CD8-positive, alpha-beta memory T cell (primary cell): ENCODE measurements around the gene TMEM98. TPM values are rescaled to one million over a fixed set of nuclear protein-coding genes. Genes with fewer than 3 reads are reported as not detected.
A peak's percentile ranks its signal among the peaks of the same experiment; 100 is the strongest.
"Not testable (repeated sequence)": the region's sequence is repeated elsewhere in the genome, so short reads cannot be mapped to it uniquely, and the experiment has no call there.

Source experiments
- CTCF ChIA-PET: fragments of 350-600 bp; sonication (Branson Sonifier 250); formaldehyde crosslinking; loops from one replicate; lab custom pipeline; 2021; ENCODE audit warnings: antibody characterized with exemption; lab: Charles Lee
- POLR2A ChIA-PET: fragments of 350-600 bp; sonication (Branson Sonifier 250); formaldehyde crosslinking; loops from one replicate; lab custom pipeline; 2021; ENCODE audit warnings: antibody characterized with exemption; lab: Charles Lee
- DNase-seq, 5 donors: peaks; one replicate each; pipeline versions ENCODE4 v3.0.0 to v3.0.0-alpha.2; 2020 to 2022; ENCODE audit warnings: mixed read lengths in 1 of 5
- H3K27ac ChIP-seq: one replicate; pipeline ENCODE4 v1.7.0; 2013; ENCODE audit warnings: low read depth, mild to moderate bottlenecking, low read length, moderate library complexity
- H3K27me3 ChIP-seq: 2 replicates; pipeline ENCODE4 v1.7.0; 2013; ENCODE audit warnings: low read length, mild to moderate bottlenecking; ENCODE audit not compliant: insufficient read depth, poor library complexity, severe bottlenecking
- H3K36me3 ChIP-seq: 2 replicates; pipeline ENCODE4 v1.7.0; 2013; ENCODE audit warnings: mild to moderate bottlenecking, low read length, moderate library complexity; ENCODE audit not compliant: insufficient read depth
- H3K4me1 ChIP-seq: 2 replicates; pipeline ENCODE4 v1.7.0; 2013; ENCODE audit warnings: mild to moderate bottlenecking, low read length, moderate library complexity; ENCODE audit not compliant: insufficient read depth
- H3K4me3 ChIP-seq: 2 replicates; pipeline ENCODE4 v1.7.0; 2013; ENCODE audit warnings: mild to moderate bottlenecking, low read length
- H3K9me3 ChIP-seq: 2 replicates; pipeline ENCODE4 v1.7.0; 2013; ENCODE audit warnings: mild to moderate bottlenecking, low read length
- H3K27ac Mint-ChIP-seq, 8 donors: one replicate each; pipeline ENCODE4 v1.8.0; 2020 to 2021; ENCODE audit warnings: mixed read lengths in 8 of 8, mild to moderate bottlenecking in 6 of 8, inconsistent platforms in 3 of 8, moderate library complexity in 3 of 8
- H3K27me3 Mint-ChIP-seq, 2 donors: one replicate each; pipeline ENCODE4 v1.8.0; 2020 to 2021; ENCODE audit warnings: mixed read lengths in 2 of 2, mild to moderate bottlenecking in 1 of 2, moderate library complexity in 1 of 2
- H3K36me3 Mint-ChIP-seq, 3 donors: one replicate each; pipeline ENCODE4 v1.8.0; 2020 to 2021; ENCODE audit warnings: mixed read lengths in 3 of 3, inconsistent platforms in 1 of 3, mild to moderate bottlenecking in 1 of 3
- H3K4me1 Mint-ChIP-seq, 3 donors: one replicate each; pipeline ENCODE4 v1.8.0; 2020 to 2021; ENCODE audit warnings: mixed read lengths in 3 of 3, inconsistent platforms in 1 of 3, mild to moderate bottlenecking in 1 of 3
- H3K4me3 Mint-ChIP-seq, 7 donors: one replicate each; pipeline ENCODE4 v1.8.0; 2020 to 2021; ENCODE audit warnings: mixed read lengths in 7 of 7, mild to moderate bottlenecking in 6 of 7, moderate library complexity in 4 of 7, inconsistent platforms in 2 of 7
- H3K9me3 Mint-ChIP-seq, 5 donors: one replicate each; pipeline ENCODE4 v1.8.0; 2020 to 2022; ENCODE audit warnings: mixed read lengths in 5 of 5, mild to moderate bottlenecking in 3 of 5, moderate library complexity in 2 of 5, inconsistent platforms in 1 of 5
- polyA plus RNA-seq: library from polyadenylated mRNA; unstranded; fragments of 300-500 nt; fragmentation: Illumina TruSeq; gene quantifications from one replicate; pipeline ENCODE4 v1.2.3, GENCODE V29; 2021
- total RNA-seq, 2 experiments: library from RNA; stranded (reverse); gene quantifications; one replicate each; pipeline ENCODE4 v1.2.3, GENCODE V29; 2021

Gene TMEM98
- total and polyA plus RNA-seq, 3 experiments from 2014 or later, result 0.22 to 0.26 TPM; not detected in 1

DNA sequence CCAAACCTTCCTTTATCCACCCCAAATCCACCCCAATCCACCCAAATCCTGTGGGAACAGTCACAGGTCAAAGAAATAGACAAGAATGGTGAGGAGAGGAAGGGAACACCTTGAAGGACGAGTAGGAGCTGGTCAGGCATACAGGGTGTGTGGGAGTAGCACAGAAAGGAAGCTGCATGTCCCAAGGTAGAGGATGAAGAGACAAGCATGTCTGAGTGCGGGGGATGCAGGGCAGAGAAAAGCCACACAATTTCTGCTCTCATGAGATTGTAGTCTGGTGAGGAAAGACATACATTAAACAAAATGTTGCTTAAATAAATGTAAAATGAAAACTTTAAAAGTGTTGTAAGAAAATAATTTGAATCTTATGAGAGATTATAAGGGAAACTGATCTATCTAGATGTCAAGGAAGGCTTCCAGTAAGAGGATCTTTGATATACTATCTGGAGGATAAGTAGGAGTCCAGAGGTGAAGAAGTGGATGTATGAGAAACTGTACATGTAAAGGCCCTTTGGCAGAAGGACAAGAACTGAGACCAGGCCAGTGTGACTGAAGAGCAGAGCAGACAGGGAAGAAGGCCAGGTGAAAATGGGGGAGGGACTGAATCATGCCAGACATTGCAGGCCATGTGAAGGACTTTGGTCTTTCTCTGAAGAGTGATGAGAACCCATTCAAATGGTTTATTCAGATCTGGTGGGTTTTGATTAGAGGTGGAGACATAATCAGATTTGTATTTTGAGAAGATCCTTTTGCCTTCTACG lies 18.6 kb downstream of the TMEM98 start:
- DNase-seq, result no peak
- Histone ChIP-seq H3K4me1 (no peaks in the 10 kb centered on the region), H3K36me3 (no peaks in the 10 kb centered on the region), H3K4me3 (no peak overlapping the region), H3K27ac (no peak overlapping the region), H3K27me3 (no peaks in the 10 kb centered on the region), H3K9me3 (no peaks in the 10 kb centered on the region)
- ChIA-PET CTCF (no interaction called here), POLR2A (no interaction called here)
- Mint-ChIP-seq H3K27me3 (peaks cover 5 to 17% of the 10 kb centered on the region in 2 donors), H3K4me1 (no peaks in the 10 kb centered on the region), H3K27ac (peak overlapping the region in 1 of 8 donors; percentile 46), H3K9me3 (no peaks in the 10 kb centered on the region), H3K4me3 (no peak overlapping the region), H3K36me3 (no peaks in the 10 kb centered on the region)

DNA sequence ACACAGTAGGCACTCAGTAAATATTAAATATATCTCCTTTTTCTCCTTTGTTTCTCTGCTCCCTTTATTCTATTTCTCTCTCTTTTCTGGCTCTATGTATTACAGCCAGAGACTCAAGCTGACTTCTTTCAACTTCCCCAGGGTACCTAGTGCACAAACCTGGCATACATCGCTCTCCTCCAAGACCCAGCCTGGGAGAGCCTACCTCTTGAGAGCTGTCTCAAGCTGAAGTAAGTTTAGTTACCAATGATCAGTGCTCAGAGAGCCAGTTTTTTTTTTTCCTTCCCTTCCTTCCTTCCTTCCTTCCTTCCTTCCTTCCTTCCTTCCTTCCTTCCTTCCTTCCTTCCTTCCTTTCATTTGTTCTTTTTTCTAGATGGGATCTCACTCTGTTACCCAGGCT lies 19.8 kb downstream of the TMEM98 start:
- Mint-ChIP-seq H3K4me3 (no peak overlapping the region), H3K27me3 (peaks cover 7 to 25% of the 10 kb centered on the region in 2 donors), H3K9me3 (no peaks in the 10 kb centered on the region), H3K36me3 (no peaks in the 10 kb centered on the region), H3K27ac (no peak overlapping the region), H3K4me1 (no peaks in the 10 kb centered on the region)
- H3K27ac ChIP-seq, result no peak overlapping the region
- H3K9me3 ChIP-seq, result no peaks in the 10 kb centered on the region
- ChIA-PET POLR2A (interaction anchor here (0.6 kb wide), 1 partner anchor 286 kb away, joined by 4 read pairs; no protein-coding TSS in a partner anchor), CTCF (interaction anchor here (0.8 kb wide), 1 partner anchor 11 kb away, joined by 4 read pairs; no protein-coding TSS in a partner anchor)
- H3K27me3 ChIP-seq, result no peaks in the 10 kb centered on the region
- no peak overlapping the region for H3K4me3 ChIP-seq
- H3K4me1 ChIP-seq, result no peaks in the 10 kb centered on the region
- H3K36me3 ChIP-seq, result no peaks in the 10 kb centered on the region
- DNase-seq, result no peak

DNA sequence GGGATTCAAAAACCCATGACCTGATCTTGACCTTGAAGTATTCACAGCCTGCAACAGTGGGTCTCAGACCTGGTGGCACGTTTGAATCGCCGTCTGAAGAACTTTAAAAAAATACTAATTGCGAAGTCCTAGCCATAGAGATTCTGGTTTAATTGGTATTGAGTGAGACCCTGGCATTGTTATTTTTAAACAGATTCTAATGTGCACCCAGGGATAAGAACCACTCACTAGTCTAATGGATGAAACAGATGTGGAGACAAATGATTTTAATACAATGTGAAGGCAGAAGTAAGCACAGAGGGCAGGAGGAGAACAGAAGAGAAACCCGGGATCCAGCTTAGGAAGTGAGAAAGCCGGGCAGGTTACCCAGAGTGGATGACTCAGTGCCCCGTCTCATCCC lies 21.2 kb downstream of the TMEM98 start:
- H3K4me1 ChIP-seq, result no peaks in the 10 kb centered on the region
- no peak overlapping the region for H3K4me3 ChIP-seq
- Mint-ChIP-seq H3K4me3 (no peak overlapping the region), H3K36me3 (no peaks in the 10 kb centered on the region), H3K4me1 (no peaks in the 10 kb centered on the region), H3K9me3 (no peaks in the 10 kb centered on the region), H3K27me3 (peaks cover 7 to 23% of the 10 kb centered on the region in 2 donors), H3K27ac (peak overlapping the region in 1 of 8 donors; percentile 31)
- H3K27ac ChIP-seq, result no peak overlapping the region
- POLR2A ChIA-PET, result no interaction called here
- no peak for DNase-seq
- CTCF ChIA-PET, result no interaction called here
- no peaks in the 10 kb centered on the region for H3K9me3 ChIP-seq
- no peaks in the 10 kb centered on the region for H3K36me3 ChIP-seq
- no peaks in the 10 kb centered on the region for H3K27me3 ChIP-seq

DNA sequence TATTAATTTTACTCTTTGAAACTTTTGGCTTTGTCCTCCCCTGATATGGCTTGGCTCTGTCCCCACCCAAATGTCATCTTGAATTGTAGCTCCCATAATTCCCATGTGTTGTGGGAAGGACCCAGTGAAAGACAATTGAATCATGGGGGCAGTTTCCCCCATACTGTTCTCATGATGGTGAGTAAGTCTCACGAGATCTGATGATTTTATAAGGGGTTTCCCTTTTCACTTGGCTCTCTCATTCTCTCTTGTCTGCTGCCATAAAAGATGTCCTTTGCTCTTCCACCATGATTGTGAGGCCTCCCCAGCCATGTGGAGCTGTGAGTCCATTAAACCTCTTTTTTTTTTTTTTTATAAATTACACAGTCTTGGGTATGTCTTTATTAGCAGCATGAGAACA lies 24.5 kb downstream of the TMEM98 start:
- H3K4me3 ChIP-seq, POLR2A ChIA-PET, H3K27me3 ChIP-seq, H3K4me1 ChIP-seq, H3K27ac Mint-ChIP-seq, H3K27ac ChIP-seq, H3K36me3 ChIP-seq, DNase-seq, H3K4me3 Mint-ChIP-seq, H3K9me3 ChIP-seq, H3K9me3 Mint-ChIP-seq, H3K4me1 Mint-ChIP-seq, H3K36me3 Mint-ChIP-seq: not testable (repeated sequence)
- CTCF ChIA-PET, result interaction anchor here (0.7 kb wide), 1 partner anchor 170 kb away, joined by 4 read pairs; no protein-coding TSS in a partner anchor
- peaks cover 8 to 39% of the 10 kb centered on the region in 2 donors for H3K27me3 Mint-ChIP-seq

DNA sequence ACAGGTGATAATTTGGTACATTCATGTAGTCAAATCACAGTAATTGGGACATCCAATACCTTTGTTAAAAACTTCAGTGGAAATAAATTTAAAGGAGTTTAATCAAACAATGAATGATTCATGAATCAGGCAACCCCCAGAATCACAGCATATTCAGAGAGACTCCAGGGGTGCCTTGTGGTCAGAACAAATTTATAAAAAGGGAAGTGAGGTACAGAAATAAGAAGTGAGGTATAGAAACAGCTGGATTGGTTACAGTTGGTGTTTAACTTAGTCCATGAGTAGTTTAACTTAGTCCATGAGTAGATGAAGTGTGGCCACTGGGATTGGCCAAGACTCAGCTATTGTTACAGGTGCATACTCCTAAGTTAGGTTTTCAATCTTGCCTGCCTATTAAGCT lies 25.1 kb downstream of the TMEM98 start:
- H3K27me3 ChIP-seq, result no peaks in the 10 kb centered on the region
- Mint-ChIP-seq H3K36me3 (peaks cover 0 to under 1% (median 0%) of the 10 kb centered on the region in 3 donors), H3K4me3 (no peak overlapping the region), H3K27ac (no peak overlapping the region), H3K27me3 (peaks cover 8 to 40% of the 10 kb centered on the region in 2 donors), H3K9me3 (no peaks in the 10 kb centered on the region), H3K4me1 (no peaks in the 10 kb centered on the region)
- POLR2A ChIA-PET, result no interaction called here
- H3K9me3 ChIP-seq, result no peaks in the 10 kb centered on the region
- no peaks in the 10 kb centered on the region for H3K36me3 ChIP-seq
- DNase-seq, result no peak
- no peak overlapping the region for H3K4me3 ChIP-seq
- H3K4me1 ChIP-seq, result no peaks in the 10 kb centered on the region
- CTCF ChIA-PET, result interaction anchor here (0.7 kb wide), 1 partner anchor 170 kb away, joined by 4 read pairs; no protein-coding TSS in a partner anchor
- H3K27ac ChIP-seq, result no peak overlapping the region

DNA sequence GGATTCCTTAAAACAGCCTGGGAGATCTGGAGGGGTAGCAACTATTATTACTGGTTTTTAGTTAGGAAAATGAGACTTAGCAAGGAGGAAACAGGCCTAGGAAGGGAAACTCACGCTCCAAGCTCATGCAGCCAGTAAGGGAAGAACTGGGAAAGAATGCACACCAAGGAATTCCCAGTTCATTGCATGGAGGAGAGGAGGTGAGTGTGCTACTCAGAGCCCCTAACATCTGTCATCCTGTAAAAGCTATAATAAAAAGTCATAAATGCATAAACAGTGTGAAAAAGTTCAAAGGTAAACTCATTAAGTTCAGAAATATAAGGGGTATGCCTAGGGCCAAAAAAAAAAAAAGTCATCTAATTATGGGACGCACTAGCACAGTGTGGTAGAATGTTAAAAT lies 25.9 kb downstream of the TMEM98 start:
- DNase-seq, result no peak

DNA sequence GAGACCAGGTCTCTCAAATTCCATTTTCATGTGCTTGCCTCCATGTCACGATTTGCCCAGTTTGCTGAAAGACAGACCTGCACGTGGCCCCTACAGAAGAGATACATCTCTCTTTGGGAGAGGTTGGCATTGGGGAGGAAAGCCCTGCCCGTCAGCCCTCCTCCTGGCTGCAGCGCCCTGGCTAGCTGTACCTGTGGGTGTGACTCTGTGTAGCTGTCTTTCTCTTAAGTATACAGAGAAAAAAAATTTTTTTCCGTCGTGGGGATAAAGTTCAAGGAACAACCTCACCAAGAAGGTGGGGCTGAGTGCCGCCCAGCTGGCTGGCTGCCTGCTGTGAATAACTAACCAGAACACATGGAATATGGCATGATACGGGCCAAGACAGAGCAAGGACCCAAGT lies 26.5 kb downstream of the TMEM98 start:
- POLR2A ChIA-PET, result no interaction called here
- no peaks in the 10 kb centered on the region for H3K4me1 ChIP-seq
- H3K36me3 Mint-ChIP-seq, result peaks cover 0 to 2% (median 0%) of the 10 kb centered on the region in 3 donors
- no peaks in the 10 kb centered on the region for H3K36me3 ChIP-seq
- H3K27me3 ChIP-seq, result no peaks in the 10 kb centered on the region
- H3K4me1 Mint-ChIP-seq, result no peaks in the 10 kb centered on the region
- no peaks in the 10 kb centered on the region for H3K9me3 ChIP-seq
- peak overlapping the region in 1 of 8 donors; percentile 16 for H3K27ac Mint-ChIP-seq
- CTCF ChIA-PET, result no interaction called here
- H3K27me3 Mint-ChIP-seq, result peaks cover 8 to 48% of the 10 kb centered on the region in 2 donors
- no peak for DNase-seq
- no peaks in the 10 kb centered on the region for H3K9me3 Mint-ChIP-seq
- no peak overlapping the region for H3K4me3 ChIP-seq
- no peak overlapping the region for H3K27ac ChIP-seq
- peak overlapping the region in 1 of 7 donors; percentile 52 for H3K4me3 Mint-ChIP-seq

More for the DNA sequence above, 25.9 kb downstream of the TMEM98 start:
- POLR2A ChIA-PET, result no interaction called here
- Histone ChIP-seq H3K27ac (no peak overlapping the region), H3K27me3 (no peaks in the 10 kb centered on the region), H3K9me3 (no peaks in the 10 kb centered on the region), H3K4me1 (no peaks in the 10 kb centered on the region), H3K36me3 (no peaks in the 10 kb centered on the region), H3K4me3 (no peak overlapping the region)
- Mint-ChIP-seq H3K4me3 (no peak overlapping the region), H3K27me3 (peaks cover 8 to 45% of the 10 kb centered on the region in 2 donors), H3K36me3 (peaks cover 0 to 2% (median 0%) of the 10 kb centered on the region in 3 donors), H3K4me1 (no peaks in the 10 kb centered on the region), H3K27ac (no peak overlapping the region), H3K9me3 (no peaks in the 10 kb centered on the region)
- CTCF ChIA-PET, result no interaction called here

DNA sequence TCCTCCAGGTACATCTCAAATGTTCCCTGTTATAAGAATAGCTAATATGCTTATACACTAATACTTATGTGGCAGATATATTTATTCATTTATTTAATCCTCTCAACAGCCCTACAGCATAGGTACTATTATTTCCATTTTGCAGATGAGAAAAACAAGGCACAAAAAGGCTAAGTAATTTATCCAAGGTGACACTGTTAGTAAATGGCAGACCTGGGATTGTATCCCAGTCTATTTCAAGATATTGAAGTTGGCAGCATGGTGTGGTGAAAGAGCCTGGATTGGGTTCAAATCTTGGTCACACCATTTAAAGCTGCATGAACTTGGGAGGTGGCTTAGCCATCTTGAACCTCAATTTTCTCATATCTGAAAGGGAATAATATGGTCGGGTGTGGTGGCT lies 27.2 kb downstream of the TMEM98 start:
- DNase-seq, result no peak
- Histone ChIP-seq H3K36me3 (no peaks in the 10 kb centered on the region), H3K4me3 (no peak overlapping the region), H3K9me3 (no peaks in the 10 kb centered on the region), H3K27me3 (no peaks in the 10 kb centered on the region), H3K4me1 (no peaks in the 10 kb centered on the region), H3K27ac (no peak overlapping the region)
- Mint-ChIP-seq H3K4me3 (no peak overlapping the region), H3K4me1 (no peaks in the 10 kb centered on the region), H3K9me3 (no peaks in the 10 kb centered on the region), H3K27ac (no peak overlapping the region), H3K27me3 (peaks cover 8 to 46% of the 10 kb centered on the region in 2 donors), H3K36me3 (peaks cover 0 to 2% (median 0%) of the 10 kb centered on the region in 3 donors)
- ChIA-PET CTCF (no interaction called here), POLR2A (no interaction called here)
